OCI-LY3 (cell line): ENCODE measurements around the gene DRGX.

Experiments
- H2AFZ ChIP-seq: fragments of 200-600, 300-600 bp; shearing (Covaris generic); 2 replicates; pipeline ENCODE4 v1.6.0; 2014; ENCODE audit warnings: antibody characterized with exemption, low read depth, low read length
- H3K27ac ChIP-seq: fragments of 200-600, 300-600 bp; sonication (generic); 2 replicates; pipeline ENCODE4 v1.5.1; 2014; ENCODE audit warnings: mild to moderate bottlenecking, low read length, moderate library complexity, mixed read lengths
- H3K27me3 ChIP-seq: fragments of 200-600, 300-600 bp; sonication (generic); 2 replicates; pipeline ENCODE4 v1.6.1; 2014; ENCODE audit warnings: low read depth, low read length, mixed read lengths
- H3K36me3 ChIP-seq: fragments of 200-600, 300-600 bp; sonication (generic); replicated peaks from 2 replicates; pipeline ENCODE3; 2014; ENCODE audit warnings: low read depth, low read length, mixed read lengths
- H3K4me1 ChIP-seq: fragments of 300-600, 200-600 bp; sonication (generic); 2 replicates; pipeline ENCODE4 v1.6.1; 2014; ENCODE audit warnings: low read length, mixed read lengths
- H3K4me2 ChIP-seq: fragments of 200-600, 300-600 bp; sonication (generic); 2 replicates; pipeline ENCODE4 v1.6.1; 2014; ENCODE audit warnings: low read length, mixed read lengths
- H3K4me3 ChIP-seq: fragments of 300-600, 200-600 bp; sonication (generic); 2 replicates; pipeline ENCODE4 v1.5.1; 2014; ENCODE audit warnings: antibody characterized with exemption, mild to moderate bottlenecking, low read length, moderate library complexity
- H3K79me2 ChIP-seq: fragments of 300-600, 200-600 bp; shearing (Covaris generic); 2 replicates; pipeline ENCODE4 v1.6.1; 2014; ENCODE audit warnings: mild to moderate bottlenecking, low read length, mixed read lengths
- H3K9ac ChIP-seq: fragments of 300-600, 200-600 bp; shearing (Covaris generic); 2 replicates; pipeline ENCODE4 v1.6.0; 2014; ENCODE audit warnings: mild to moderate bottlenecking, low read length, moderate library complexity
- H3K9me3 ChIP-seq: fragments of 200-600, 300-600 bp; shearing (Covaris generic); 2 replicates; pipeline ENCODE4 v1.6.1; 2014; ENCODE audit warnings: low read length, mixed read lengths; ENCODE audit not compliant: insufficient read depth
- H4K20me1 ChIP-seq: fragments of 200-600, 300-600 bp; sonication (generic); 2 replicates; pipeline ENCODE4 v1.6.1; 2016; ENCODE audit warnings: low read length, mixed read lengths; ENCODE audit not compliant: insufficient read depth
- CTCF ChIP-seq: fragments of 200-600, 300-600 bp; sonication (generic); IDR thresholded peaks from 2 replicates; pipeline ENCODE4 v1.5.1; 2014; ENCODE audit warnings: antibody characterized with exemption, low read length, low read depth
- EZH2phosphoT487 ChIP-seq: fragments of 200-600 bp; shearing (Covaris generic); IDR thresholded peaks from 2 replicates; pipeline ENCODE4 v1.6.1; 2018; ENCODE audit warnings: antibody characterized with exemption, mixed run types, low read depth

DRGX gene

GRCh38 chr10:49395741-49396665 is at the start of gene DRGX:
TSS of gene DRGX (minus strand) at chr10:49396089. CDS start at chr10:49395440, 649 bp downstream.
- Histone ChIP-seq H3K4me2 (no peak within 1 kb of the TSS), H3K36me3 (no peaks in the 10 kb centered on the region), H3K4me3 (no peak within 1 kb of the TSS), H3K4me1 (no peaks in the 10 kb centered on the region), H3K27ac (no peak within 1 kb of the TSS), H3K79me2 (no peaks in the 10 kb centered on the region), H3K9me3 (no peaks in the 10 kb centered on the region), H3K27me3 (peaks cover 10% of the 10 kb centered on the region; the same call in 1 of the 2 replicates), H4K20me1 (no peaks in the 10 kb centered on the region), H2AFZ (no peak within 1 kb of the TSS), H3K9ac (no peak within 1 kb of the TSS)
- TF ChIP-seq EZH2phosphoT487 (no peak), CTCF (no peak)

GRCh38 chr10:49444349-49444748 is 48.5 kb upstream of the DRGX start:
- Histone ChIP-seq H3K9ac (no peak overlapping the region), H3K4me2 (no peak overlapping the region), H3K4me1 (no peaks in the 10 kb centered on the region)

GRCh38 chr10:49442863-49443262 is 47.0 kb upstream of the DRGX start:
- H3K4me1 ChIP-seq: no peaks in the 10 kb centered on the region
- no peak overlapping the region for H2AFZ ChIP-seq
- H3K36me3 ChIP-seq: no peaks in the 10 kb centered on the region
- no peak overlapping the region for H3K27ac ChIP-seq
- H3K4me3 ChIP-seq: no peak overlapping the region
- no peak overlapping the region for H3K4me2 ChIP-seq
- no peak for TF ChIP-seq EZH2phosphoT487
- TF ChIP-seq CTCF: no peak
- no peaks in the 10 kb centered on the region for H3K9me3 ChIP-seq
- H3K9ac ChIP-seq: no peak overlapping the region
- H3K79me2 ChIP-seq: no peaks in the 10 kb centered on the region
- no peaks in the 10 kb centered on the region for H4K20me1 ChIP-seq
- H3K27me3 ChIP-seq: no peaks in the 10 kb centered on the region

More at GRCh38 chr10:49444349-49444748, 48.5 kb upstream of the DRGX start:
- H4K20me1 ChIP-seq: no peaks in the 10 kb centered on the region
- H3K9me3 ChIP-seq: no peaks in the 10 kb centered on the region
- no peaks in the 10 kb centered on the region for H3K27me3 ChIP-seq
- no peaks in the 10 kb centered on the region for H3K79me2 ChIP-seq
- no peak overlapping the region for H3K27ac ChIP-seq
- no peaks in the 10 kb centered on the region for H3K36me3 ChIP-seq
- no peak for TF ChIP-seq EZH2phosphoT487
- TF ChIP-seq CTCF: no peak
- H3K4me3 ChIP-seq: no peak overlapping the region
- H2AFZ ChIP-seq: no peak overlapping the region

- no peaks in the 10 kb centered on the region for H3K27me3 ChIP-seq
- H4K20me1 ChIP-seq: no peaks in the 10 kb centered on the region
- H3K27ac ChIP-seq: no peak overlapping the region
- H3K9me3 ChIP-seq: no peaks in the 10 kb centered on the region
- no peak overlapping the region for H3K4me2 ChIP-seq
- no peak overlapping the region for H3K4me3 ChIP-seq
- H3K36me3 ChIP-seq: no peaks in the 10 kb centered on the region
- H3K4me1 ChIP-seq: no peaks in the 10 kb centered on the region
- TF ChIP-seq CTCF (no peak), EZH2phosphoT487 (no peak)
- no peaks in the 10 kb centered on the region for H3K79me2 ChIP-seq
- no peak overlapping the region for H2AFZ ChIP-seq
- no peak overlapping the region for H3K9ac ChIP-seq
Observed at GRCh38 chr10:49441488-49442476, 45.9 kb upstream of the DRGX start.
